Measurements from ENCODE around the gene DUSP8. TPM values are rescaled to one million over a fixed set of nuclear protein-coding genes. Genes with fewer than 3 reads are reported as not detected.
"Not testable (repeated sequence)": the region's sequence is repeated elsewhere in the genome, so short reads cannot be mapped to it uniquely, and the experiment has no call there.

Gene DUSP8
- total RNA-seq, 1 donor from 2014 or later: 0.76 TPM

DNA sequence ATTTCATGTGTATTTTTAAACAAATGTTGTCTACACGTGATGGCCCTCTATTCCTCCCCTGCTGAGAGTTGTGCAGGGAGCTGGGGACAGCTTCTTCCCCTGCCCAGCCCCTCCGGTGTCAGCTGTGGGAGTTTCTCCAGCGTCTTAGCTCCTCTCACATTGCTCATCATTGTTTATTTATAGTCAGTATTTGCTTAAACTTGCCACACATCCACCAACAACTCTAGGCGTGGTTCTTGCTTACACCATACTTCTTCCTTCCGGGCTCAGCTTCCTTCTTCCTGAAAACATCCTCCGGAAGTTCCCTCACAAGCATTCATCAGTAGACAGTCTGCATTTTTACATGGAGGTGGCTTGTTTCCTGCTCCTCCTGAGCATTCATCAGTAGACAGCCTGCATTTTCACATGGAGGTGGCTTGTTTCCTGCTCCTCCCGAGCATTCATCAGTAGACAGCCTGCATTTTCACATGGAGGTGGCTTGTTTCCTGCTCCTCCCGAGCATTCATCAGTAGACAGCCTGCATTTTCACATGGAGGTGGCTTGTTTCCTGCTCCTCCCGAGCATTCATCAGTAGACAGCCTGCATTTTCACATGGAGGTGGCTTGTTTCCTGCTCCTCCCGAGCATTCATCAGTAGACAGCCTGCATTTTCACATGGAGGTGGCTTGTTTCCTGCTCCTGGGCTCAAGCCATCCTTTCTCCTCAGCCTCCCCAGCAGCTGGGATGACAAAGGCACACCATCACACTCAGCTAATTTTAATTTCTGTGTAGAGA lies 17.3 kb upstream of the DUSP8 start:
- peak; percentile 90 for ATAC-seq

DNA sequence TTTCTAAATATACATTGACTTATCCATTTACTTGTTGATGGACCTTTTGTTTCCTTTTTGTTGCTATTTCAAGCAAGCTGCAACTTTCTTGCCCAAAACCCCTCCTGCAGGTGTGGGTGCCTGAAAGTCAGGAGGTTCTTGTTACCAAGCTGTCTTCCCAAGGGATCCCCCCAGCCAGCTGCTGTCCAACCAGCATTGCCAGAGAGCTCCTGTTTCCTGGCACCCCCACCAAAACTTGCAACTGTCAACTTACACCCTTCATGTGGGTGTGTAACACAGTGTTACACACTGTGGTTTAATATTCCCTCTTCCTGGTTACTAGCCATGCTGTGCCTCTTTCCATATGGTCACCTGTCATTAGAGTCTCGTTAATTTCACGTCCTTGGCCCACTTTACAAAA lies 14.6 kb upstream of the DUSP8 start:
- no peak for ATAC-seq

DNA sequence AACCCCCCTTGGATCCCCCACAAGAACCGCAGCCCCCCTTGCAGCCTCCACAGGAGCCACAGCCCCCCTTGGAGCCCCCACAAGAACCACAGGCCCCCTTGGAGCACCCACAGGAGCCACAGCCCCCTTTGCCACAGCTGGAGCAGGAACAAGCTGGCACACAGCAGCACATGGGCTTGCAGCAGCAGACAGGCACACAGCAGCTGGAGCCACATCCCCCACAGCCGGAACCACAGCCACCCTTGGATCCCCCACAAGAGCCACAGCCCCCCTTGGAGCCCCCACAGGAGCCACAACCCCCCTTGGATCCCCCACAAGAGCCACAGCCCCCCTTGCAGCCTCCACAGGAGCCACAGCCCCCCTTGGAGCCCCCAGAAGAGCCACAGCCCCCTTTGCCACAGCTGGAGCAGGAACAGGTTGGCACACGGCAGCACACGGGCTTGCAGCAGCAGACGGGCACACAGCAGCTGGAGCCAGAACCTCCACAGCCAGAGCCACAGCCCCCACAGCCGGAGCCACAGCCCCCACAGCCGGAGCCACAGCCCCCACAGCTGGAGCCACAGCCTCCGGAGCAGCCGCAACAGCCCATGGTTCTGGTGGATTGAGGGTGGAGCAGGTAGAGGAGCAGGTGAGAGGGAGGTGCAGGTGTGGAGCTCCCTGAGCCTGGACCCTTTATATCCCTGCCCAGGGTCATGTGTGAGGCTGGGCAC lies 12.7 kb upstream of the DUSP8 start, which contains the start of gene KRTAP5-1:
KRTAP5-1 (minus strand) TSS at position 623 of the 710 bp plus-strand sequence; CDS start at position 589, 34 bp downstream.
- not testable (repeated sequence) for ATAC-seq

DNA sequence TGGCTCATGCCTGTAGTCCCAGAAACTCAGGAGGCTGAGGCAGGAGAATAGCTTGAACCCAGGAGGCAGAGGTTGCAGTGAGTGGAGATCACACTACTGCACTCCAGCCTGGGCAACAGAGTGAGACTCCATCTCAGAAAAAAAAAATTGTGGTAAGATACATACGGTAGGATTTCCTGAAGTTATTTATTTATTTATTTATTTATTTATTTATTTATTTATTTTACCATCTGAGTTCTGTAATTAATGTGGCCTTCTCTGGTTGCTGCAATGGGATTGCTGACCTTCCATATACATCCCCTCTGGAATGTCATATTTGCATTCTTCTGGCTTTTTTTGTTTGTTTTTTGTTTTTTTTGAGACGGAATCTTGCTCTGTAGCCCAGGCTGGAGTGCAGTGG lies 10.8 kb upstream of the DUSP8 start:
- not testable (repeated sequence) for ATAC-seq

DNA sequence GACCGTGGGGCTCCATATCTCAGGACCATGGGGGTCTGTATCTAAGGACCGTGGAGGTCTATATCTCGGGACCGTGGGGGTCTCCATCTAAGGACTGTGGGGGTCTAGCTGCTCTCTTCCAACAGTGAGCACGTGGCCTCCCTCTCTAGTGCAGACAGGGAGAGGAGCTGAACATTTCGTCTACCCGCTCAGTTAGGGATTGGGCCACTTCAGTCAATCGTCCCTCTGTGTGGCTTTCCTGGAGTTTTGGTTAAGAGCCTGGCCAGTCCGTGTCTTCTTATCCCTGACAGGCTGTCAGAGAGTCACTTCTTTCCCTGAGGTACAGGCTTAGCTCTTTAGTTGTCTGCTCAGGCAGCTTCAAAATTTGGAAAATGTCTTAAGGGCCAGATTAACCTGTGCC lies 9.9 kb upstream of the DUSP8 start:
- ATAC-seq: no peak

DNA sequence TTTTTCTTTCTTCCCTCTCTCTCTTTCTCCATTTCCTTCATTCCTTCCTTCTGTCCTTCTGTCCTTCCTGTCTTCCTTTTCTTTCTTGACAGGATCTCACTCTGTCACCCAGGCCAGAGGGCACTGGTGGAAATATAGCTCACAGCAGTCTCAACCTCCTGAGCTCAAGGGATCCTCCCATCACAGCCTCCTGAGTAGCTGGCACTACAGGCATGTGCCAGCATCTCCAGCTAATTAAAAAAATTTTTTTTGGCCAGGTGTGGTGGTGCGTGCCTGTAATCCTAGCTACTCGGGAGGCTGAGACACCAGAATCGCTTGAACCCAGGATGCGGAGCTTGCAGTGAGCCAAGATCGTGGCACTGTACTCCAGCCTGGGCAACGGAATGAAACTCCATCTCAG lies 4.8 kb upstream of the DUSP8 start:
- ATAC-seq: no peak

DNA sequence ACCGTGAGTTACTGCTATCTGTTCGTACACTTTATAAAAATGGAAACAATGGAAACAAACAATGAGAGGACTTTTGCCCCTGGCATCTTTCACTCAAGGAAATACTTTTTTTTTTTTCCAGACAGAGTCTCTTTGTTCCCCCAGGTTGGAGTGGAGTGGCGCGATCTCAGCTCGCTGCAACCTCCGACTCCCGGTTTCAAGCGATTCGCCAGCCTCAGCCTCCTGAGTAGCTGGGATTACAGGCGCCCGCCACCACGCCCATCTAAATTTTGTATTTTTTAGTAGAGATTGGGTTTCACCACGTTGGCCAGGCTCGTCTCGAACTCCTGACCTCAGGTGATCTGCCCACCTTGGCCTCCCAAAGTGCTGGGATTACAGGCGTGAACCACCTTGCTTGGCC lies 3.7 kb upstream of the DUSP8 start:
- not testable (repeated sequence) for ATAC-seq

DNA sequence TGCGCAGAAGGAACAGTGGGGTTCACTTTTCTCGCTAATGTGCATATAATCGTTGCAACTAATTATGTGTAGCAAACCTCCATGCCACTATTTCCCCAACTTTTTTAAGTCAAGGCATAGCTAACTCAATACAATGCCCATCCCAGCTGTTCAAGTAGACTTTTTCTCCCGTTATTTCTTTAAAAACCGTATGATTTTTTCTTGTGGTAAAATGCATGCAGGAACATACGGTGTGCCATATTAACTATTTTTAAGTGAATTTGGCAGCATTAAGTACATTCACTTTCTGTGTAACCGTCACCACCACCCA lies 2.8 kb upstream of the DUSP8 start:
- no peak for ATAC-seq

DNA sequence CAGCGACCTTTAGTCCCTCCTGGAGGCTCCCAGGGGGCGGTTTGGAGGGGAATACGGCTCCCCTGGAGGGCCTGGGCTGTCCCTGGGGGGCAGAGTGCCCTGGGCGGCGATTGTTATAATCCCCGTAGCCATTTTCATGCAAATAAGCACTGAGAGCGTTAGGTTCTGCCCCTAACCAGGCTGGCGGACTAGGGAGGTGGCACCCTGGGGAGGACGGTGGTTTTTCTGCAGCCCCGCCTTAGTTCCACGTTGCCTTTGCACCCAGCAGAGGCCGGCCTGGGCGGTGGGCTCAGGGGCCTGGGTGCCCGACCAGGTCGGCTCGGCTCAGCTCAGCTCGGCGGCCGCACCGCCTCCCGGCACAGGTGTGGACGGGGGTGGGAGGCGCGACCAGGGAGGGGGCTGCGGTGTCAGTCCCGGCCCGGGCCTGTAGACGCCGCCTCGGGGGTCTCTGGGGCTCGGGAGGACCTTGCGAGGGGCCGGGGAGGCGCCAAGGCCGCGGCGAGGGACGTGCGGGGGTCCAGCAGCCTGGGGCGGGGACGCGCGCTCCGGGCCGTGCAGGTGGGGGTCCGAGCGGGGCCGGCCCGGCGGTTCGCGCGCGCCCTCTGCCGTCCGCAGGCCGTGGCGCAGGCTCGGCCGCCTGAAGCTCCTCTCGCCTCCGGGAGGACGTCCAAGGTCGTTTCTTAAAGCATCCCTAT lies 2.3 kb upstream of the DUSP8 start:
- ATAC-seq: peak; percentile 44

DNA sequence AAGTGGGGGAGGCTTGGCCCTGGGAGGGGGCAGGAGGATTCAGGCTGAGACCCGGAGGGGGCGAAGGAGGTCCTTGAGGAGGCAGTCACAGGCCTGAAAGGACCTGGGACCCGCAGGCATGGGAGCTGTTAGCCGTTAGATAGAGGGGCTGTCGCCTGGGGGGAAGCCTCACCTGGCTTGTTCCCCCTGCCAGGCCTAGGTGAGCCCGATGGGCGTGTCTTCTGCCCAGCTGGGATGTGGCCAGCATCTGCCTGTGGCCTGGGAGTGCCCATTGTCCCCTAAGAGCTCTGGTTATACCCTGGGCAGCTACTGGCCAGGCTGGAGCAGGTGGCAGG lies 1.8 kb upstream of the DUSP8 start:
- ATAC-seq: peak; percentile 33

DNA sequence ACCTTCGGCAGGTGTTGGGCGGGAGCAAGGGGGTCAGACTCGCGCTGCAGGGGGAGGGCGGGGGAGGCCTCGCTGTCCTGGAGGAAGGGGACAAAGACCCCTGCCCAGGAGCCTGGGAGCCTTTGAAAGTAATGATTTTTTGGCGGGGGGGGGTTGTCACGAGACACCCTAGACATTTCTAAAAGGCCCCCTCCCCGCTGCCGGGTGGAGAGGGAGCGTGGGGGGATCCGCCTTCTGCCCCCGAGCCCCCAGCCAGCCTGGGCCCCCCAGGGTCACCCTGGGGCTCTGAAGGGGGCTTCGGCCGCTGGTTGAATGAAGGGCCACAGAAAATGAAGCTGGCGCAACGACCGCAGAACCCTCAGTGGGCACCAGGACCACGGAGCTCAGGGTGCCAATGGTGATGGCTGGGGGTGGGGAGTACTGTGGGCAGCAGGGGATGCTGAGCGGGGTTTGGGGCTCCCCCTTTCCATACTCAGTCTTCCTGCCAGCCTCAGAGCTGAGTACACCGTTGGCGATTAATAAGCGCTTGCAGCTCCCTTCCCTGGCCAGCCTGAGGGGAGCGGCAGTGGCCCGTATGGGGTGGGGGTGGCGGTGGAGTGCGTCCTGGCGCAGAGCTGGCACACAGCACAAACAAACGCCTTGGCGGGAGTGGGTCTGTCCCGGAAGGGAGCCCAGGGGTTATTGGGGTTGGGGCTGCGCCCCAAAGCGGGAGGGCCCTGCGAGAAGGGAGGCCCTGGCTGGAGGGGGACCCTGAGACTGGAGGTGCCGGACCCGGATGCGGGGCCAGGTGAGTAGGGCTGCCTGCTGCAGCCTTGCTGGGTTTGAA lies 1.2 kb upstream of the DUSP8 start:
- peak; percentile 30 for ATAC-seq

DNA sequence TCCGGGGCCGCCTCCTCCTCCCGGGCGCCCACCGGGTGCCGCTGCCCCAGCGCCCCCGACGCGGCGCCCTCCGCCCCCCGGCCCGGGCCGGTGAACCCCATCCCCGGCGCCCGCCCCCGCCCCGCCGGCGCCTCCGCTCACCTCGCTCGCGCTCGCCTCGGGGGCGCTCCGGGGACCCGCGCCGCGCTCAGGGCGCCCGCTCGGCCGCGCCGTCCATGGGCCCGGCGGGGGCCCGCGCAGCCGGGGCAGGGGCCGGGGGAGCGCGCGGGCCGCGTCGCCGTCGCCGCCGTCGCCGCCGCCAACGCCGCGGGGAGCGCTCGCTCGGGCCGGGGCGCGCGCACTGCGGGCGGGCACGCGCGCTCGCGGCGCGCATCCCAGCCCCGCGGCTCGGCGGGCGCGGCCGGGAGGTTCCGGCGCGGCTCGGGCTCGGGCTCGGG lies 293 bp downstream of the DUSP8 start:
- ATAC-seq: no peak

DNA sequence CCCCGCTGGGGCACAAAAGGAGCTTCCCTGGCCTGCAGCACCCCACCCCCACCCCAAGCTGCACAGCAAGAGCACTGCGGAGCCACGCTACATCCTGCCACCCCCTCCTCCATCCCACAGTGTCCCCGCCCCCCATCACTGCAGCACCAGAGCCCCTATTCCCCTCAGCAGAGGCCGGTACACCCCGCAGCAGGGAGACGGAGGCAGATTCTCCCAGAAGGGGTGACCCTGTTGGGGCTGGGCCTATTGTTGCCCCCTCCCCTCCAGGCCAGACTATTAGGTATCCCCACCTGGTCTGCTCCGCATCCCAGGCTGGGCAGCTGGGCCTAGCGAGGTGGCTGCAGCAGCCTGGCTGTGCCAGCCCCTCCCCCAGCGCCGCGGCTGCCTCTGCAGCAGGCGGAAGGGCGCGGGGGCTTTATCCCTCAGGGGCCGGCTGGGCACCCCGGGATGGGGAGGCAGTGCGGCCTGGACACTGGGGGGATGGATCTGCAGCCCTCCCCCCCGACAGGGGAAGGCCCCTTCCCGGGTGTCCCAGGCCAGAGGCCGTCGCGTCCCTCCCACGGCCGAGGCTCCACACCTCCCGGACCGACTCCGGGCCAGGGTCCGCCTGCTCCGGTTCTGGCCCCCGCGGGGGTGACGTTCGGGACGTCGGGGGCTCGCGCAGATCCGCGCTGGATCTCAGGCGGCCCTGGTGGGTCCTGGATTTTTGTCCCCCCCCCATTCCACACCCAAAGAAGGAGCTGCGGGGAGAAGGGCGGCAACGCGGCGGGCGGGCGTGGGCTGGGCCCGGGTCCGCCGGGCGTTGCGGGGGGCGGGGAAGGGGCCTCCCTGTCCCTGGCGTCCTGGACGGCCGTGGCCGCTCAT lies 943 bp downstream of the DUSP8 start:
- no peak for ATAC-seq

DNA sequence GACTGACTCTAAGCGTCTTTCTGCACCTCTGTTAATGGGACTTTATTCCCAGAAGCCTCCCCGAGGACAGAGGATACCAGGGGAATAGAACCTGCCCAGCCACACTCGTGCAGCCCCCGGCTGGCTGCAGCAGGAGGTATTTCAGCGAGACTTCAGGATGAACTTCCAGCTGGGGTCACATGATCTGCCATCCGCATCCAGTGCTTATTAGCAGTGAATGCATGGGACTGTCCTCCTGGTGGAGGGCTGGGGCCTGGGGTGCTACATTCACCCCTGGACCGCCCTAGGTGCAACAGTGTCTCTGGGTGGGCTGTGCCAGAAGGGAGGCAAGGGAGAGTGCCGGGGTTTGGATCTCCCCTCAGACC lies 1.6 kb downstream of the DUSP8 start:
- no peak for ATAC-seq

DNA sequence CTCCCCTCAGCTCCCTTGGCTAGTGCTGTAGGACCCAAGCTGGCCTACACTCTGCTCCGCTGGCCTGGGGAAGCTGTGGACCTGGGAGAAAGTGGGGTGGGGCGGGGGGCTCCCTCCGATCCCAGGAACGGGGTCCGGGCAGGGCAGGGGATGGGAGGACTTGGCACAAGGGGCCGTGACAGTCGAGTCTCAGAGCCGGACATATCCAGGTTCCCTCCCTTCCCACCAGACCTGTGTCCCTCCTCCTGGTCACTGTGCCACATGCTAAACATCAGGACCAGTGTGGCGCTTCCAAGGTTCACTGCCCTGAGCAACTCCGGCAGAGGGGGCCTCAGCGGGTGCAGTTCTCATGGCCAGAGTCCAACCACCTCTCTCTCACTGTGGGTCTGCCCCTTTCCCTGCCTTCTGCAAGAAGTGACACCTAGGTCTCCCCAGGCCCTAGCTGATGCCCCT lies 2.0 kb downstream of the DUSP8 start:
- ATAC-seq: no peak

DNA sequence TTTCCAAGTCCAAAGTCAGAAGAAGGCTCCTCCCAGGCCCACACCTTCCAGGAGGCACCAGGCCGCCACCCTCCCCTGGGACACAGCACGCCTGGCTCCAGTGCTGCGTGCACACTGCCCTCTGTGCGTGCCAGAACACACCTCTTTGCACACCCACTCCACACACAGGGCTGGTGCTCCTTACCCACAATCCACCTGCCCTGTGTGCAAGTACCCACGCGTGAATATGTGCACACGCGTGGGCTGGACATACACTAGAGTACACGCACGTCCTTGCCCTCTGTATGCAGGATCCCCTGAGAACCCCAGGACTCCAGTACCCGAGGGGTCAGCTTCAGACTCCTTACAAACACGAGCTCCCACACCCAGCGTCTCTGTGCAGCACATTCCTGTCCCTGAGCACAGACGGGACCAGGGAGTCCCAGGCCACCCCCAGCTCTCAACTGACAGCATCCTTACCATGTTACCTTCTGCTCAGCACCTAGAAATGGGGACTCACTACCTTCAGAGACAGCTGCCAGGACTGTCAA lies 2.8 kb downstream of the DUSP8 start:
- no peak for ATAC-seq

DNA sequence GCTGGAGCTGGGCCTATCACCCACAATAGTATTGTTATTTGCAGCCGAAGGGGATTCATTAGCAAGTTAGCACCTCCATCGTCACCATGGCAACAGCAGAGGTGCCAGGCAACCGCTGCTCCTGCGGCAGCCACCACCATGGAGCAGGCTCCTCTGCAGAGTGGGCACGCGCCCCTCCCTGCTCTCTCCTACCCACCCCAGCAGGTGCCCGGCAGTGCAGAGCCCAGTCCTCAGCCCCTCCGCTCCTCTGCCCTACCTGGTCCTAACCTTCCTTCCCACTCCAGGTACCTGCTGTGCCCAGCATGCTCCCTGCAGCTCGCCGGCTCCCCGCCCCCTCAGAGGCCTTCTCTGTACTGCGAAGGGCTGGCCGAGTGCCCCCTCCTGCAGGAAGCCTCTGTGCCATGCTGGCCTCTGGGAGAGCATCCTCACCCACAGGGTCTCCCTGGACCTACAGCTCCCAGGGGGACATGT lies 3.6 kb downstream of the DUSP8 start:
- no peak for ATAC-seq

DNA sequence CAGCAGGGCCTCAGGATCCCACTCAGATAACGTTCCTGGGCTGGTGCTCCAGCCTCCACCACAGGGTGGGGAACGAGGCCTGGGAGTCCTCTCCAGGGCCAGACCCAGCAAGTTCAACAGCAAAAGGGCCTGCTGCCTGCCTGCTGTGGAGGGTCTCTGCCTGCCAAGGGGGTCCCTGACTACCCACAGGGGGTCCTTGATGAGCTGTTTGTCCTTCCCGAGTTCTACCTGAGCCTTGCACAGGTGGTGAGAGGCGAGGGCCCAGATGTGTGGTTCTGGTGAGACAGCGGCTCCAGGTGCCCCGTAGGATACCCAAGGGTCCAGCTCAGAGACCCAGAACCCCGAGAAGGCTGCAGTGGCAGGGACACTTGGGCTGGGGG lies 4.4 kb downstream of the DUSP8 start:
- no peak for ATAC-seq

DNA sequence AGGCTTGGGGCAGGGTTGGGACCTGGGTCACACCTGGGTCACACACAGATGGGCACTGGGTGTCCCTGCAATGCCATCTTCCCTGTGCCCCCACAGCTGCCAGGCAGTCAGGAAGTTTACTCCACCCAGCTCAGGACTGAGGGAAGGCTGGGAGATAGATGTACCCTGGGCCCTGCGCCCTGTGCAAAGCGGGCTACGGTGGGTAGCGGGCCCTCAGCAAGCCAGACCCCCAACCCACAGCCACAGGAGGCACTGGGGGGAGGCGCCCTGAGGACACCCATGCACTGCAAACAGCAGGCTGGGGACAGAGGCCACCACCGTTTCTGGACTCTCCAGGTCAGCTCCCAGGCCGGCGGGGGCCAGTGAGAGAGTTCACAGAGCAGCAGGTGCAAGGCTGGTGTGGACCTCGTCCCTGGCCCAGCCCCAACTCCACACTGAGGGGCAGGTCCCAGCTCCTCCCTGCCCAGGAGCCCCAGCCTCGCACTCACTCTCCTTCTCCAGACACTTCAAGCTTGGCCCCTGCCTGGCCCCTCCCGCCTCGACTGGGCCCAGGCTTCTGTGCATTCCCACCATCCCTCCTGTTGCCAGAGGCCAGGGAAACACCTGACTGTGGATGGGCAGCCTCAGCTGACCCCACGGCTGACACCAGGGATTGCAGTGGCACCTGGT lies 4.9 kb downstream of the DUSP8 start:
- no peak for ATAC-seq

DNA sequence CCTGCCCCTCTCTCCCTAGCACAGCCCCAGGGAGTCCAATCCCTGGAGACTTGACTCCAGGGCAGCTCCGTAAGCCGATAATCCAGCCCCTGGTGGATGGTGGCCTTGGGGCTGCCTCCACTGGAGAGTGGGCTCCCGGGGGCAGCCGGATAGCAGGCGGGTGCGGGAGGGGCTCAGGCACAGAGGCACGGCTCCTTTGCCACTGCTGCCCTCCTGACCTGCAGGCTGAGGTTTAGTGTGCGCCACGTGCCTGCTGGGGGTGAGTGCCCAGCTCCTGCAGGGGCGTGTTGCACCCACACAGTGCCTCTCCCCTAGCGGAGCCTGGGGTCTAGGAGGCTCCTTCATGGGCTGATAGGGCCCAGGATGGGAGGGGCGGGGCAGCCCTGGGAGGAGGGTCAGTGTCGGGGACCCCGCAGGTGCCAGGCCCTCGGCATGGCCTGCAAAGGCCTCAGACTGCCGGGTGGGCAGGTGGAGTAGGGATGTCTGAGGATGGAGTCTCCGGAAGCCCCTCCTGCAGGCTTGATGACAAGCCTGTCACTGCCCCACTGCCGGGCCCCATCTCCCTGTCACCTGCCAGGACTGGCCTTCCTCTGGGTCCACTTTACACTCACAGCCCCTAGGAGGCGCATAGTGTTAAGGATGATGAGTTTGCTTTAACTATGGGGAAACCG lies 5.6 kb downstream of the DUSP8 start:
- ATAC-seq: no peak
